Measurements from ENCODE around the gene ATPAF1. TPM values are rescaled to one million over a fixed set of nuclear protein-coding genes. Genes with fewer than 3 reads are reported as not detected.

Gene ATPAF1
- total and polyA plus RNA-seq, 2 donors (not counting 1 experiment from before 2014, with no cell fraction given) = 65.6 to 72.1 TPM

DNA sequence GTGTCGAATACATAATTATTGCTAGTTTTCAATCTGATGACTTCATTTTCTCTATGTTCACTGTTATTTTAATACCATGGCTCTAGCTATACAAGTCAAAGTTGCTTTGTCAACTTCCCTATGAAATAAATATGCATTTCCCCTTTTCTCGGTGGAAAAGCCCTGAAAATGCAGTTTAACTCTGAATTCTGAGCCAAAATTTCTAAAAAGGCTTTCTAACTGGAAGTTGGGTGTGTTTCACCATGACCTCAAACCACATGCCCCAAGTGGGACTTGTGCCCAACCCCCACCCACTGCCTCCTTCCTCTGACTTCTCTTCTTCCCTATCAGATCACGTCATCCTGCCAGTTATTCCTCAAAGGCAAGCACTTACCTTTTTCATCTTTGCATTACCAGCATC is 73.0 kb downstream of the ATPAF1 start:
- no peaks in the 10 kb centered on the region for H4K20me1 ChIP-seq (ENCODE audit: control insufficient read depth, extremely low read depth, insufficient read depth, low read length)
- no peak overlapping the region for H3K4me2 ChIP-seq (ENCODE audit: extremely low read depth, insufficient read depth, low read length)
- no peaks in the 10 kb centered on the region for H3K27me3 ChIP-seq (ENCODE audit: control insufficient read depth, insufficient read depth, low read length)
- peaks cover 5% of the 10 kb centered on the region for H3K36me3 ChIP-seq (ENCODE audit: control insufficient read depth, insufficient read depth, low read length)
- H3K79me2 ChIP-seq (ENCODE audit: control insufficient read depth, insufficient read depth, low read length) = no peaks in the 10 kb centered on the region
- H3K9me3 ChIP-seq (ENCODE audit: control insufficient read depth, insufficient read depth, low read depth, low read length) = no peaks in the 10 kb centered on the region
- H3K4me3 ChIP-seq (replicated peaks in 1 of 4; ENCODE audit: control extremely low read depth in 1 of 4, insufficient read depth in 1 of 4, low read depth in 3 of 4, low read length in 4 of 4) = no peak overlapping the region
- no peak overlapping the region for H3K9ac ChIP-seq (ENCODE audit: insufficient read depth, low read length)
- no peak for DNase-seq (ENCODE audit: low read depth in 2 of 2)
- TF ChIP-seq EZH2 (IDR thresholded peaks at IDR 0.05; ENCODE audit: low read length, missing control alignments) = no peak
- TF ChIP-seq CTCF (conservative IDR thresholded peaks at IDR 0.05 in 1 of 2, IDR thresholded peaks at IDR 0.05 in 1 of 2; ENCODE audit: low read depth in 1 of 2, low read length in 2 of 2) = no peak
- no peak overlapping the region for H3K27ac ChIP-seq (ENCODE audit: insufficient read depth, low read length)
- H3K4me1 ChIP-seq (ENCODE audit: control insufficient read depth, extremely low read depth, insufficient read depth, low read length) = peaks cover 2% of the 10 kb centered on the region
- H2AFZ ChIP-seq (ENCODE audit: low read length) = no peak overlapping the region

DNA sequence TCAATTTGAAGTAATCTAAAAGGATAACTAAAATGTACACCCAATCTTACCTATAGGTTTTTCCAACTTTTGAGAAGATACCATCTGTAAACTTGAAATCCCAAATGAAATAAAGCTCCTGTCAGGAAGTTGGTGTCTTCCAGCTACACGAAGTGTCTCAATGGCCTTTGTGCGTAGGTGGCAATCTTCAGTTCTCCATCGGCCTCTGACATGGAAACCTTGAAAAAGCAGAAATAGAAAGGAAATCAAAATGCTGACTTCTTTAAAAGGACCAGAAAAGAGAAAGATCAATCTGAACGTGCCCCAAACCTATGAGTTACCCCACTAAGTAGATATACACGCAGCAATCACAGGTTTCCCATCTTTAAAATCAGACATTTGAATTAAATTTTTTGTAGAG is 74.1 kb downstream of the ATPAF1 start:
- no peak for TF ChIP-seq CTCF (conservative IDR thresholded peaks at IDR 0.05 in 1 of 2, IDR thresholded peaks at IDR 0.05 in 1 of 2; ENCODE audit: low read depth in 1 of 2, low read length in 2 of 2)
- DNase-seq (ENCODE audit: low read depth in 2 of 2) = no peak

GRCh38 chr1:46592823-46593222 is 75.3 kb downstream of the ATPAF1 start:
- Histone ChIP-seq H3K27me3 (ENCODE audit: control insufficient read depth, insufficient read depth, low read length) (no peaks in the 10 kb centered on the region), H3K27ac (ENCODE audit: insufficient read depth, low read length) (no peak overlapping the region), H3K4me1 (ENCODE audit: control insufficient read depth, extremely low read depth, insufficient read depth, low read length) (no peaks in the 10 kb centered on the region), H3K9me3 (ENCODE audit: control insufficient read depth, insufficient read depth, low read depth, low read length) (no peaks in the 10 kb centered on the region), H3K4me3 (replicated peaks in 1 of 4; ENCODE audit: control extremely low read depth in 1 of 4, insufficient read depth in 1 of 4, low read depth in 3 of 4, low read length in 4 of 4) (no peak overlapping the region), H3K9ac (ENCODE audit: insufficient read depth, low read length) (no peak overlapping the region), H3K79me2 (ENCODE audit: control insufficient read depth, insufficient read depth, low read length) (no peaks in the 10 kb centered on the region), H2AFZ (ENCODE audit: low read length) (no peak overlapping the region), H3K4me2 (ENCODE audit: extremely low read depth, insufficient read depth, low read length) (no peak overlapping the region), H4K20me1 (ENCODE audit: control insufficient read depth, extremely low read depth, insufficient read depth, low read length) (no peaks in the 10 kb centered on the region), H3K36me3 (ENCODE audit: control insufficient read depth, insufficient read depth, low read length) (peaks cover 8% of the 10 kb centered on the region)
- TF ChIP-seq EZH2 (IDR thresholded peaks at IDR 0.05; ENCODE audit: low read length, missing control alignments) (no peak), CTCF (conservative IDR thresholded peaks at IDR 0.05 in 1 of 2, IDR thresholded peaks at IDR 0.05 in 1 of 2; ENCODE audit: low read depth in 1 of 2, low read length in 2 of 2) (no peak)
- no peak for DNase-seq (ENCODE audit: low read depth in 2 of 2)

More for the DNA sequence above, 74.1 kb downstream of the ATPAF1 start:
- H3K9ac ChIP-seq (ENCODE audit: insufficient read depth, low read length) = no peak overlapping the region
- no peak overlapping the region for H3K4me3 ChIP-seq (replicated peaks in 1 of 4; ENCODE audit: control extremely low read depth in 1 of 4, insufficient read depth in 1 of 4, low read depth in 3 of 4, low read length in 4 of 4)
- H4K20me1 ChIP-seq (ENCODE audit: control insufficient read depth, extremely low read depth, insufficient read depth, low read length) = no peaks in the 10 kb centered on the region
- H3K9me3 ChIP-seq (ENCODE audit: control insufficient read depth, insufficient read depth, low read depth, low read length) = no peaks in the 10 kb centered on the region
- H2AFZ ChIP-seq (ENCODE audit: low read length) = no peak overlapping the region
- H3K27me3 ChIP-seq (ENCODE audit: control insufficient read depth, insufficient read depth, low read length) = no peaks in the 10 kb centered on the region
- no peaks in the 10 kb centered on the region for H3K4me1 ChIP-seq (ENCODE audit: control insufficient read depth, extremely low read depth, insufficient read depth, low read length)
- no peak overlapping the region for H3K4me2 ChIP-seq (ENCODE audit: extremely low read depth, insufficient read depth, low read length)
- H3K36me3 ChIP-seq (ENCODE audit: control insufficient read depth, insufficient read depth, low read length) = peaks cover 7% of the 10 kb centered on the region
- H3K79me2 ChIP-seq (ENCODE audit: control insufficient read depth, insufficient read depth, low read length) = no peaks in the 10 kb centered on the region
- no peak overlapping the region for H3K27ac ChIP-seq (ENCODE audit: insufficient read depth, low read length)

Data from fibroblast of lung (primary cell).